ENCODE results near the gene TMTC4.

The TMTC4 gene

DNA sequence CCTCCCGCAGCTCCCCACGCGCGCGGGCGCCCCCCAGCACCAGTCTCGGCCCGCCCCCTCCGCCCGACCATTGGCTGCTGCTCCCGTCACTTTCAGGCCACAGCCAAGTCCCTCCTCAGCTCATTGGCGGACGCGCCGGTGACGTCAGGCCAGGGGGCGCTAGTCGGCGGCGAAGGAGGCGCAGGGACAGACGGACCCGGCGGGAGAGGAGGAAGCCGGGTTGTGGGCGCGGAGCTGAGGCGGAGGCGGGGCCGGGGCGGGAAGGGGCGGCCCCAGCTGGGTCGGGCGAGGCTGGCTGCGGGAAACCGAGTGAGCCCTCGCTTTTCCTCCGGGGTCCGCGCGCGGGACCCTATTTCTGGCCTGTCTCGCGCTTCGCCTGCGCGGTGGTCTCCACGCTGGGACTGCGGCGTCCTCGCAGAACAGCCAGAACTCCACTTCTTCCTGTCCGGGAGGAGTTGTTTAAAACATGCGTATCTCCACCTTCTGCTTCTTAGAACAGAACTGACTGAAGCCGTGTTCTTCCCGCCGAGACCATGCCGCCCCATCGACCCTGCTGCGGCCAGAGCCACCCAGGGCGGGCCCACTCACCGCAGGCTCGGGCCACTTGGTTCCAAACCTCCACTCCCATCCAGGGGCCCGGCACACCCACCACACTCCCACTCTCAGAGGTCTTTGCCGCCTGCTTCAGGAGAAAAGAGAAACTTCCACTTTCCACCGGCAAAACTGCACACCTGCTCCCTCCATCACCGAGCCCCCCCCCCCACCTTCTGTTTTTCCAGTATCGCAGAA is 471 bp upstream of the TMTC4 start (continued):
- TF ChIP-seq ZNF677 (tag by site-specific recombination; IDR thresholded peaks at IDR 0.05): no peak
- no peak for TF ChIP-seq ZNF501 (tag by site-specific recombination; IDR thresholded peaks at IDR 0.05)
- TF ChIP-seq GLI2 (tag by site-specific recombination; IDR thresholded peaks at IDR 0.05; ENCODE audit: borderline replicate concordance, low read depth): no peak
- TF ChIP-seq ZNF311 (tag by site-specific recombination; IDR thresholded peaks at IDR 0.05; ENCODE audit: borderline replicate concordance): no peak
- TF ChIP-seq, protein P1, sequence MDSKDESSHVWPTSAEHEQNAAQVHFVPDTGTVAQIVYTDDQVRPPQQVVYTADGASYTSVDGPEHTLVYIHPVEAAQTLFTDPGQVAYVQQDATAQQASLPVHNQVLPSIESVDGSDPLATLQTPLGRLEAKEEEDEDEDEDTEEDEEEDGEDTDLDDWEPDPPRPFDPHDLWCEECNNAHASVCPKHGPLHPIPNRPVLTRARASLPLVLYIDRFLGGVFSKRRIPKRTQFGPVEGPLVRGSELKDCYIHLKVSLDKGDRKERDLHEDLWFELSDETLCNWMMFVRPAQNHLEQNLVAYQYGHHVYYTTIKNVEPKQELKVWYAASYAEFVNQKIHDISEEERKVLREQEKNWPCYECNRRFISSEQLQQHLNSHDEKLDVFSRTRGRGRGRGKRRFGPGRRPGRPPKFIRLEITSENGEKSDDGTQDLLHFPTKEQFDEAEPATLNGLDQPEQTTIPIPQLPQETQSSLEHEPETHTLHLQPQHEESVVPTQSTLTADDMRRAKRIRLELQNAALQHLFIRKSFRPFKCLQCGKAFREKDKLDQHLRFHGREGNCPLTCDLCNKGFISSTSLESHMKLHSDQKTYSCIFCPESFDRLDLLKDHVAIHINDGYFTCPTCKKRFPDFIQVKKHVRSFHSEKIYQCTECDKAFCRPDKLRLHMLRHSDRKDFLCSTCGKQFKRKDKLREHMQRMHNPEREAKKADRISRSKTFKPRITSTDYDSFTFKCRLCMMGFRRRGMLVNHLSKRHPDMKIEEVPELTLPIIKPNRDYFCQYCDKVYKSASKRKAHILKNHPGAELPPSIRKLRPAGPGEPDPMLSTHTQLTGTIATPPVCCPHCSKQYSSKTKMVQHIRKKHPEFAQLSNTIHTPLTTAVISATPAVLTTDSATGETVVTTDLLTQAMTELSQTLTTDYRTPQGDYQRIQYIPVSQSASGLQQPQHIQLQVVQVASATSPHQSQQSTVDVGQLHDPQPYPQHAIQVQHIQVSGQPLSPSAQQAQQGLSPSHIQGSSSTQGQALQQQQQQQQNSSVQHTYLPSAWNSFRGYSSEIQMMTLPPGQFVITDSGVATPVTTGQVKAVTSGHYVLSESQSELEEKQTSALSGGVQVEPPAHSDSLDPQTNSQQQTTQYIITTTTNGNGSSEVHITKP (tag by site-specific recombination; IDR thresholded peaks at IDR 0.05): no peak
- TF ChIP-seq ZNF555 (tag by site-specific recombination; conservative IDR thresholded peaks at IDR 0.05): no peak
- TF ChIP-seq ZNF610 (tag by site-specific recombination; IDR thresholded peaks at IDR 0.05; ENCODE audit: borderline replicate concordance): no peak
- no peak for TF ChIP-seq ZNF121 (tag by site-specific recombination; IDR thresholded peaks at IDR 0.05)
- TF ChIP-seq, protein P2, sequence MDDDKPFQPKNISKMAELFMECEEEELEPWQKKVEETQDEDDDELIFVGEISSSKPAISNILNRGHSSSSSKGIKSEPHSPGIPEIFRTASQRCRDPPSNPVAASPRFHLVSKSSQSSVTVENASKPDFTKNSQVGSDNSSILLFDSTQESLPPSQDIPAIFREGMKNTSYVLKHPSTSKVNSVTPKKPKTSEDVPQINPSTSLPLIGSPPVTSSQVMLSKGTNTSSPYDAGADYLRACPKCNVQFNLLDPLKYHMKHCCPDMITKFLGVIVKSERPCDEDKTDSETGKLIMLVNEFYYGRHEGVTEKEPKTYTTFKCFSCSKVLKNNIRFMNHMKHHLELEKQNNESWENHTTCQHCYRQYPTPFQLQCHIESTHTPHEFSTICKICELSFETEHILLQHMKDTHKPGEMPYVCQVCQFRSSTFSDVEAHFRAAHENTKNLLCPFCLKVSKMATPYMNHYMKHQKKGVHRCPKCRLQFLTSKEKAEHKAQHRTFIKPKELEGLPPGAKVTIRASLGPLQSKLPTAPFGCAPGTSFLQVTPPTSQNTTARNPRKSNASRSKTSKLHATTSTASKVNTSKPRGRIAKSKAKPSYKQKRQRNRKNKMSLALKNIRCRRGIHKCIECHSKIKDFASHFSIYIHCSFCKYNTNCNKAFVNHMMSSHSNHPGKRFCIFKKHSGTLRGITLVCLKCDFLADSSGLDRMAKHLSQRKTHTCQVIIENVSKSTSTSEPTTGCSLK (tag by site-specific recombination; IDR thresholded peaks at IDR 0.05): no peak
- TF ChIP-seq ZBTB7A (tag by site-specific recombination; IDR thresholded peaks at IDR 0.05; ENCODE audit: low read depth): no peak; the same call in 1 of the 2 replicates
- TF ChIP-seq, protein P3, sequence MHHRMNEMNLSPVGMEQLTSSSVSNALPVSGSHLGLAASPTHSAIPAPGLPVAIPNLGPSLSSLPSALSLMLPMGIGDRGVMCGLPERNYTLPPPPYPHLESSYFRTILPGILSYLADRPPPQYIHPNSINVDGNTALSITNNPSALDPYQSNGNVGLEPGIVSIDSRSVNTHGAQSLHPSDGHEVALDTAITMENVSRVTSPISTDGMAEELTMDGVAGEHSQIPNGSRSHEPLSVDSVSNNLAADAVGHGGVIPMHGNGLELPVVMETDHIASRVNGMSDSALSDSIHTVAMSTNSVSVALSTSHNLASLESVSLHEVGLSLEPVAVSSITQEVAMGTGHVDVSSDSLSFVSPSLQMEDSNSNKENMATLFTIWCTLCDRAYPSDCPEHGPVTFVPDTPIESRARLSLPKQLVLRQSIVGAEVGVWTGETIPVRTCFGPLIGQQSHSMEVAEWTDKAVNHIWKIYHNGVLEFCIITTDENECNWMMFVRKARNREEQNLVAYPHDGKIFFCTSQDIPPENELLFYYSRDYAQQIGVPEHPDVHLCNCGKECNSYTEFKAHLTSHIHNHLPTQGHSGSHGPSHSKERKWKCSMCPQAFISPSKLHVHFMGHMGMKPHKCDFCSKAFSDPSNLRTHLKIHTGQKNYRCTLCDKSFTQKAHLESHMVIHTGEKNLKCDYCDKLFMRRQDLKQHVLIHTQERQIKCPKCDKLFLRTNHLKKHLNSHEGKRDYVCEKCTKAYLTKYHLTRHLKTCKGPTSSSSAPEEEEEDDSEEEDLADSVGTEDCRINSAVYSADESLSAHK (tag by site-specific recombination; IDR thresholded peaks at IDR 0.05): no peak
- no peak for TF ChIP-seq ZNF239 (tag by site-specific recombination; IDR thresholded peaks at IDR 0.05)
- no peak for TF ChIP-seq HOXC10 (CRISPR knock-in tag; IDR thresholded peaks at IDR 0.05)
- no peak for TF ChIP-seq ZNF112 (tag by site-specific recombination; IDR thresholded peaks at IDR 0.05)
- TF ChIP-seq ZNF37A (tag by site-specific recombination; IDR thresholded peaks at IDR 0.05): no peak
- no peak for TF ChIP-seq ELK4 (IDR thresholded peaks at IDR 0.05; ENCODE audit: borderline replicate concordance, low read depth, low read length)
- peak; percentile 76 for TF ChIP-seq ZXDB (tag by site-specific recombination; IDR thresholded peaks at IDR 0.05)
- TF ChIP-seq, protein P4, sequence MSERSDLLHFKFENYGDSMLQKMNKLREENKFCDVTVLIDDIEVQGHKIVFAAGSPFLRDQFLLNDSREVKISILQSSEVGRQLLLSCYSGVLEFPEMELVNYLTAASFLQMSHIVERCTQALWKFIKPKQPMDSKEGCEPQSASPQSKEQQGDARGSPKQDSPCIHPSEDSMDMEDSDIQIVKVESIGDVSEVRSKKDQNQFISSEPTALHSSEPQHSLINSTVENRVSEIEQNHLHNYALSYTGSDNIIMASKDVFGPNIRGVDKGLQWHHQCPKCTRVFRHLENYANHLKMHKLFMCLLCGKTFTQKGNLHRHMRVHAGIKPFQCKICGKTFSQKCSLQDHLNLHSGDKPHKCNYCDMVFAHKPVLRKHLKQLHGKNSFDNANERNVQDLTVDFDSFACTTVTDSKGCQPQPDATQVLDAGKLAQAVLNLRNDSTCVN (tag by site-specific recombination; optimal IDR thresholded peaks at IDR 0.05): peak; percentile 92
- TF ChIP-seq GLIS1 (tag by site-specific recombination; IDR thresholded peaks at IDR 0.05): peak; percentile 81
- no peak for TF ChIP-seq ZSCAN23 (tag by site-specific recombination; IDR thresholded peaks at IDR 0.05)
- TF ChIP-seq ZNF837 (tag by site-specific recombination; IDR thresholded peaks at IDR 0.05): no peak
- no peak for TF ChIP-seq ZNF274 (IDR thresholded peaks at IDR 0.05; ENCODE audit: low read length)
- no peak for TF ChIP-seq ZNF274 (tag by site-specific recombination; IDR thresholded peaks at IDR 0.05; ENCODE audit: borderline replicate concordance)
- TF ChIP-seq ZNF16 (tag by site-specific recombination; IDR thresholded peaks at IDR 0.05; ENCODE audit: low read depth): no peak
- no peak for TF ChIP-seq ZNF624 (tag by site-specific recombination; IDR thresholded peaks at IDR 0.05)
- no peak for TF ChIP-seq INSM2 (tag by site-specific recombination; IDR thresholded peaks at IDR 0.05)
